Measurements from ENCODE around the gene BHLHE41.

The BHLHE41 gene

GRCh38 chr12:26124446-26125399 lies at the start of gene BHLHE41:
Gene BHLHE41 (minus strand): TSS chr12:26125037. CDS start chr12:26124779, 258 bp downstream.
- DNase-seq (ENCODE audit: low read depth in 2 of 2): no peak

- DNase-seq (ENCODE audit: low read depth in 2 of 2): no peak
Observed at GRCh38 chr12:26172946-26173552, 48.2 kb upstream of the BHLHE41 start.

- no peak for DNase-seq (ENCODE audit: low read depth in 2 of 2)
Observed at GRCh38 chr12:26172539-26172938, 47.7 kb upstream of the BHLHE41 start.

GRCh38 chr12:26172013-26172412 lies 47.2 kb upstream of the BHLHE41 start:
- no peak for DNase-seq (ENCODE audit: low read depth in 2 of 2)

GRCh38 chr12:26164118-26164517 lies 39.3 kb upstream of the BHLHE41 start:
- no peak for DNase-seq (ENCODE audit: low read depth in 2 of 2)

- no peak for DNase-seq (ENCODE audit: low read depth in 2 of 2)
Observed at GRCh38 chr12:26162905-26163304, 38.1 kb upstream of the BHLHE41 start.

- no peak for DNase-seq (ENCODE audit: low read depth in 2 of 2)
Observed at GRCh38 chr12:26162174-26162573, 37.3 kb upstream of the BHLHE41 start.

GRCh38 chr12:26158078-26158764 lies 33.4 kb upstream of the BHLHE41 start:
- no peak for DNase-seq (ENCODE audit: low read depth in 2 of 2)

- no peak for DNase-seq (ENCODE audit: low read depth in 2 of 2)
Observed at GRCh38 chr12:26157001-26157400, 32.2 kb upstream of the BHLHE41 start.

- no peak for DNase-seq (ENCODE audit: low read depth in 2 of 2)
Observed at GRCh38 chr12:26156201-26156871, 31.5 kb upstream of the BHLHE41 start.

GRCh38 chr12:26153421-26154154 lies 28.8 kb upstream of the BHLHE41 start:
- DNase-seq (ENCODE audit: low read depth in 2 of 2): no peak

- no peak for DNase-seq (ENCODE audit: low read depth in 2 of 2)
Observed at GRCh38 chr12:26152507-26153102, 27.8 kb upstream of the BHLHE41 start.

- DNase-seq (ENCODE audit: low read depth in 2 of 2): no peak
Observed at GRCh38 chr12:26150736-26151450, 26.1 kb upstream of the BHLHE41 start.

GRCh38 chr12:26149968-26150500 lies 25.2 kb upstream of the BHLHE41 start:
- DNase-seq (ENCODE audit: low read depth in 2 of 2): no peak

GRCh38 chr12:26148291-26148690 lies 23.5 kb upstream of the BHLHE41 start:
- no peak for DNase-seq (ENCODE audit: low read depth in 2 of 2)

- DNase-seq (ENCODE audit: low read depth in 2 of 2): no peak
Observed at GRCh38 chr12:26143291-26143690, 18.5 kb upstream of the BHLHE41 start.

GRCh38 chr12:26138860-26139259 lies 14.0 kb upstream of the BHLHE41 start:
- no peak for DNase-seq (ENCODE audit: low read depth in 2 of 2)

- DNase-seq (ENCODE audit: low read depth in 2 of 2): no peak
Observed at GRCh38 chr12:26136688-26137087, 11.9 kb upstream of the BHLHE41 start.

- no peak for DNase-seq (ENCODE audit: low read depth in 2 of 2)
Observed at GRCh38 chr12:26135571-26135970, 10.7 kb upstream of the BHLHE41 start.

- no peak for DNase-seq (ENCODE audit: low read depth in 2 of 2)
Observed at GRCh38 chr12:26135010-26135420, 10.2 kb upstream of the BHLHE41 start.

All from stimulated activated CD4-positive, alpha-beta T cell treated with anti-CD3 and anti-CD28 coated beads, Interleukin-4, amount 100 ng/mL, for 48 hours (primary cell).